ENCODE measurements around the gene TMEM250. TPM values are rescaled to one million over a fixed set of nuclear protein-coding genes. Genes with fewer than 3 reads are reported as not detected.

The TMEM250 gene
- total RNA-seq, 1 experiment from 2014 or later = 43.2 TPM

DNA sequence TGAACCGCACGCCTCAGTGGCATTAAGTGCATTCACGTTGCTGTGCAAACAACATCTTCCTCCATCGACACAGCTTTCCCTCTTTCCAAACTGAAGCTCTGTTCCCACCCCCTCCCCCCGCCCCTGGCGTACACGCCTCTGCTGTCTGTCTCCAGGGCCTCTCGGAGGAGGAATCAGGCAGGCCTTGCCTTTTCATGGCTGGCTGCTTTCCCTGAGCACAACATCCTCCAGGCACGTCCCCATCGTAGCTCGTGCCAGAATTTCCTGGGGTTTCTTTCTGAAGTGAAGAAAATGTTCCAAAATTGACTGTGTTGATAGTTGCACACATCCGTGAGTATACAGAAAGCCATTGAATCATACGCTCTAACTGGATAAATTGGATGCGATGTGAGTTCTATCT is 22.3 kb upstream of the TMEM250 start:
- Mint-ChIP-seq H3K36me3 (ENCODE audit: insufficient read depth, unreplicated experiment) (no peaks in the 10 kb centered on the region), H3K9me3 (ENCODE audit: unreplicated experiment) (no peaks in the 10 kb centered on the region)
- CTCF ChIA-PET = interaction anchor here (0.7 to 1.5 kb wide), 2 partner anchors 174 to 545 kb away, joined by 3 read pairs; no protein-coding TSS in a partner anchor

DNA sequence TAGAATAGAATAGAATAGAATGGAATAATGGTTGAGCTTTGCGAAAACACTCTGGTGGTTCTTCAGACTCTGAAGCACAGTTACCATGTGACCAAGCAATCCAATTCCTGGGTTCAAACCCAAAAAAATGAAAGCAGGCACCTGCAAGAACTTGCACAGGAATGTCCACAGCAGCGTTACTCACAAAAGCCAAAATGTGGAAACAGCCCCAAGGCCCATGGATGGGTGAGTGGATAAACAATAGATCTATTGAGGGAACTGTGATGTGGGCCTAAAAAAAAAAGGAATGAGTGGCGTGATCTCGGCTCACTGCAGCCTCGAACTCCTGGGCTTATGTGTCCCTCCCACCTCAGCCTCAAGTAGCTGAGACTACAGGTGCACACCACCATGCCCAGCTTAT is 21.4 kb upstream of the TMEM250 start:
- ChIA-PET CTCF (interaction anchor here (0.6 to 1.2 kb wide), 2 partner anchors 17 to 53 kb away, joined by 3 to 5 read pairs; no protein-coding TSS in a partner anchor), POLR2A (no interaction called here)
- Mint-ChIP-seq H3K4me3 (ENCODE audit: unreplicated experiment) (no peak overlapping the region), H3K4me1 (ENCODE audit: insufficient read depth, unreplicated experiment) (no peaks in the 10 kb centered on the region), H3K9me3 (ENCODE audit: unreplicated experiment) (no peaks in the 10 kb centered on the region), H3K27ac (ENCODE audit: low read depth, unreplicated experiment) (no peak overlapping the region), H3K36me3 (ENCODE audit: insufficient read depth, unreplicated experiment) (no peaks in the 10 kb centered on the region), H3K27me3 (ENCODE audit: insufficient read depth, unreplicated experiment) (peaks cover 1% of the 10 kb centered on the region)
- DNase-seq (ENCODE audit: unreplicated experiment) = no peak
- intact Hi-C loops (cut with micrococcal nuclease) = loop anchor here (10.0 kb wide), 1 partner anchor 145 kb away; no protein-coding TSS in a partner anchor
- TF ChIP-seq CTCF (IDR thresholded peaks at IDR 0.05; ENCODE audit: unreplicated experiment) = no peak
- no TSS peak for BruUV-seq (replicated peaks)

More for the DNA sequence above, 22.3 kb upstream of the TMEM250 start:
- TF ChIP-seq CTCF (IDR thresholded peaks at IDR 0.05; ENCODE audit: unreplicated experiment) = no peak
- no peaks in the 10 kb centered on the region for H3K27me3 Mint-ChIP-seq (ENCODE audit: insufficient read depth, unreplicated experiment)
- no peak for DNase-seq (ENCODE audit: unreplicated experiment)
- no peak overlapping the region for H3K27ac Mint-ChIP-seq (ENCODE audit: low read depth, unreplicated experiment)
- no peaks in the 10 kb centered on the region for H3K4me1 Mint-ChIP-seq (ENCODE audit: insufficient read depth, unreplicated experiment)
- POLR2A ChIA-PET = no interaction called here
- intact Hi-C loops (cut with micrococcal nuclease) = loop anchor here (10.0 kb wide), 1 partner anchor 144 kb away; no protein-coding TSS in a partner anchor
- H3K4me3 Mint-ChIP-seq (ENCODE audit: unreplicated experiment) = no peak overlapping the region
- no TSS peak for BruUV-seq (replicated peaks)

DNA sequence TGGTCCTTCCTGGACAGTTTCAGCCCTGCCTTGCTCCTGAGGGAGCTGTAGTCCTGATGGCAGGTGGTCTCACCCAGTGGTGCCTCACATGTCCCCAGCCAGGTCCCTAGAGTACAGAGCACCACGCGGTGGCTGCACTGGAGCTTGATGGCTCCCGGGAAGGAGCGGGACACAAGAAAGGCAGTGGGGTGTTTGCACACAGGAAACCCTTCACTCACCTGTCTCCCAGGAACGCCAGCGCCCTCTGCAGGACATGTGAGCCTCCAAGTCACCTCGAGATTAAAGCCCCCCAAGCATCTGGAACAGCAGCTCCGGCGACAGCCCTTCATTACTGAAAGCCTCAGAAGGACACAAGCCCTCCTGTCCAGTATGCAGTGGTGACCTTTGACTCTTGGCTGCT is 19.9 kb upstream of the TMEM250 start:
- no peaks in the 10 kb centered on the region for H3K4me1 Mint-ChIP-seq (ENCODE audit: insufficient read depth, unreplicated experiment)
- H3K9me3 Mint-ChIP-seq (ENCODE audit: unreplicated experiment) = no peaks in the 10 kb centered on the region
- intact Hi-C loops (cut with micrococcal nuclease) = no loop called here
- peak; percentile 54 for DNase-seq (ENCODE audit: unreplicated experiment)
- no peak overlapping the region for H3K4me3 Mint-ChIP-seq (ENCODE audit: unreplicated experiment)
- ChIA-PET CTCF (interaction anchor here (1.2 kb wide), 1 partner anchor 16 kb away, joined by 5 read pairs; no protein-coding TSS in a partner anchor), POLR2A (no interaction called here)
- no TSS peak for BruUV-seq (replicated peaks)
- peaks cover 16% of the 10 kb centered on the region for H3K27me3 Mint-ChIP-seq (ENCODE audit: insufficient read depth, unreplicated experiment)
- H3K27ac Mint-ChIP-seq (ENCODE audit: low read depth, unreplicated experiment) = no peak overlapping the region
- no peak for TF ChIP-seq CTCF (IDR thresholded peaks at IDR 0.05; ENCODE audit: unreplicated experiment)
- no peaks in the 10 kb centered on the region for H3K36me3 Mint-ChIP-seq (ENCODE audit: insufficient read depth, unreplicated experiment)

- no peaks in the 10 kb centered on the region for H3K9me3 Mint-ChIP-seq (ENCODE audit: unreplicated experiment)
- intact Hi-C loops (cut with micrococcal nuclease) = no loop called here
- peaks cover 21% of the 10 kb centered on the region for H3K27me3 Mint-ChIP-seq (ENCODE audit: insufficient read depth, unreplicated experiment)
- no TSS peak for BruUV-seq (replicated peaks)
- no peak overlapping the region for H3K27ac Mint-ChIP-seq (ENCODE audit: low read depth, unreplicated experiment)
- ChIA-PET CTCF (interaction anchor here (0.6 to 1.0 kb wide), 4 partner anchors 15 to 306 kb away, joined by 3 to 4 read pairs (median 3); no protein-coding TSS in a partner anchor), POLR2A (no interaction called here)
- H3K4me1 Mint-ChIP-seq (ENCODE audit: insufficient read depth, unreplicated experiment) = no peaks in the 10 kb centered on the region
- DNase-seq (ENCODE audit: unreplicated experiment) = no peak
- H3K36me3 Mint-ChIP-seq (ENCODE audit: insufficient read depth, unreplicated experiment) = no peaks in the 10 kb centered on the region
- TF ChIP-seq CTCF (IDR thresholded peaks at IDR 0.05; ENCODE audit: unreplicated experiment) = no peak
- H3K4me3 Mint-ChIP-seq (ENCODE audit: unreplicated experiment) = no peak overlapping the region
Observed at GRCh38 chr9:136137321-136138265, 18.9 kb upstream of the TMEM250 start.

All from MCF 10A (cell line).